ENCODE measurements around the gene EFL1.
"Not testable (repeated sequence)": the region's sequence is repeated elsewhere in the genome, so short reads cannot be mapped to it uniquely, and the experiment has no call there.

DNA sequence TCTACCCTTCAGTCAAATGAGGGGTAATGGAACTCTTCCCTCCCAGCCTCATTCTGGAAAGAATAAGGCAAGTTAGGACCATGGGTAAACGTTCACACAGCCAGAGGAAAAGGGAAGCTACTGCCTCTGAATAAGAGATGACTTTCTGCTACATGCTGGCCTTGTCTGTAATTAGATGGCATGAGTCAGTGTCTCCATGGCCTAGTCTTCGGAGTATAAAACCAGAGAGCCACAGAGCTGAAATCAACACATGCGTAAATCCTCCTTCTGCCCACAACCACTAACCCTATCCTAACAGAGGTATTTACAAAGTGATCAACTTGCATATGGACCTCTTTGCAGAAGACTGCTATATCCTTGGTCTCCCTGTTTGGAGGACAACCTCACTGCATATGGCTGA is 14.3 kb downstream of the EFL1 start:
- TF ChIP-seq ZNF274 (IDR thresholded peaks at IDR 0.05; ENCODE audit: low read depth, low read length); YY1 (IDR thresholded peaks at IDR 0.05; ENCODE audit: insufficient read depth, insufficient read length); SUZ12 (IDR thresholded peaks at IDR 0.05; ENCODE audit: extremely low read depth, insufficient read depth, insufficient read length): not testable (repeated sequence)

Data from NT2/D1 (cell line).